Measurements from ENCODE around the gene SCIN.
"Not testable (repeated sequence)": the region's sequence is repeated elsewhere in the genome, so short reads cannot be mapped to it uniquely, and the experiment has no call there.

The SCIN gene

GRCh38 chr7:12570534-12571461, at the start of gene SCIN:
Gene SCIN (plus strand): TSS chr7:12570720. CDS start chr7:12570787, 67 bp downstream.
- DNase-seq (ENCODE audit: low spot score), result peak; percentile 16

DNA sequence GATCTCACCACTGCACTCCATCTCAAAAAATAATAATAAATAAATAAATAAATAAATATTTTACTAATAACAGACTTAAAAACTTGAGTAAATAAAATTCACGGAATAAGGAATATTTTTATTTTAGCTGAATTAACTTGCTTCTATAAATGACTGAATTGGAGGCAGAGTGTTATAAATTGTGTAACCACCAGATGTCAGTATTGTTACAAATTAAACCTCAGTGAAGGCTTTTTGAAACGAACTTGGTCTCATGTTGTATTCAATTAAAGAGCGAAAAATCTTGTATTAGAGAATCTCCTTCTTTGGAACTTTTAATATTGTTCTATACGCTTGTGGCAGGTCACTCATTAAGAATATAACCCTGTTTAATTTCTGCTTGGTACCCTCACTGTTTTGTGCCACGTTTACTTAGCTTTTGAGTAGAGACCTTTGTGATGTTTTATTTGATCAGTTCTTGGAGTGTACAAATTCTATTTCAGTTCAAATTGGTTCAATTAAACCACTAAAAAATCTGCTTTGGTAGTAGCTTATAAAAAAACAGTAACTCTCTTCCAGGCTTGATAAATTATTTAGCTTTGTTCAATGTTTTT, 45.6 kb upstream of the SCIN start:
- peak; percentile 29 for DNase-seq (ENCODE audit: low spot score)

DNA sequence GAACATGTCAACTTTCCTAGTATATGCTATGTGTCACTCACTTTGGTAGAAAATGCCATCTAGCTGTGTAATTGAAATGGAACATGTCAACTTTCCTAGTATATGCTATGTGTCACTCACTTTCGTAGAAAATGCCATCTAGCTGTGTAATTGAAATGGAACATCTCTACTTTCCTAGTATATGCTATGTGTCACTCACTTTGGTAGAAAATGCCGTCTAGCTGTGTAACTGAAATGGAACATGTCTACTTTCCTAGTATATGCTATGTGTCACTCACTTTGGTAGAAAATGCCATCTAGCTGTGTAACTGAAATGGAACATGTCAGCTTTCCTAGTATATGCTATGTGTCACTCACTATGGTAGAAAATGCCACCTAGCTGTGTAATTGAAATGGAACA, 43.8 kb upstream of the SCIN start:
- not testable (repeated sequence) for DNase-seq (ENCODE audit: low spot score)

DNA sequence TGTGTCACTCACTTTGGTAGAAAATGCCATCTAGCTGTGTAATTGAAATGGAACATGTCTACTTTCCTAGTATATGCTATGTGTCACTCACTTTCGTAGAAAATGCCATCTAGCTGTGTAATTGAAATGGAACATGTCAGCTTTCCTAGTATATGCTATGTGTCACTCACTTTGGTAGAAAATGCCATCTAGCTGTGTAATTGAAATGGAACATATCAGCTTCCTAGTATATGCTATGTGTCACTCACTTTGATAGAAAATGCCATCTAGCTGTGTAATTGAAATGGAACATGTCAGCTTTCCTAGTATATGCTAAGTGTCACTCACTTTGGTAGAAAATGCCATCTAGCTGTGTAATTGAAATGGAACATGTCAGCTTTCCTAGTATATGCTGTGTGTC, 42.9 kb upstream of the SCIN start:
- not testable (repeated sequence) for DNase-seq (ENCODE audit: low spot score)

GRCh38 chr7:12529971-12530710, 40.4 kb upstream of the SCIN start:
- DNase-seq (ENCODE audit: low spot score), result no peak

GRCh38 chr7:12531784-12532183, 38.7 kb upstream of the SCIN start:
- DNase-seq (ENCODE audit: low spot score), result no peak

DNA sequence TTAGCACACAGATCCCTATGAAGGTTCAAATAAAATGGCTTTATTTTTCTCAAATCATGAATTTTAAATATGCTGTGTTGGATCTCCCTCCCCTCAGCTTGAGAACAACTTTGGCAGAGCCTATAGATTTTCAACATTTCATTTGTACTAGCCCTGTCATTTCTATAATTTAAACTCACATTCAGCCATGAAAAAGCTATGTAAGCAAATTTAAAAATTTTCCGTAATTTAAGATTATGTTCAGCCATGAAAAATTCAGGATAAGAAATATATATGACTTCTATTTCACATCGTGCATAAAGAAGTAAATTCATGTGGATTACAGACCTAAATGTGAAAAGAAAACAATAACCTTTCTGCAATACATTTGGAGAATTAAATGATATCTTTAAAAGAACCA, 36.5 kb upstream of the SCIN start:
- DNase-seq (ENCODE audit: low spot score), result no peak

DNA sequence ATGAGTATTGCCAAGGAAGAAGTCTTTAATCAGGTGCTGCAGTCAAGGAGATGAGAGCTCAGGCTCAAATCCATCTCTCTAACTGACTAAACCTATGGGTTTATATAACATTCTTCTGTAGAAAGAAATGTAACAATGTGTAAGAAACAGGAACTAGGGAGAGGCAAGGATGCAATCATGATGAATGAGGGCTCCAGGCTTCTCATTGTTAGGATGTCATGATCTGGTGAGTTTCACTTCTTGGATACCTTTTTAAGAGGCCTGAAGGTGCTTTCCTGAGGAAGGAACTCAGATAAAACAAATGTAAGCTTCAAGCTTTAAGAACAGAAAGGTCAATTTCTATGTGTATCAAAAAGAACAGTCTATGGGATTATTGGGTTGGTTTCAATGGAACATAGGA, 30.8 kb upstream of the SCIN start:
- DNase-seq (ENCODE audit: low spot score), result no peak

- no peak for DNase-seq (ENCODE audit: low spot score)
Observed at GRCh38 chr7:12540850-12541249, 29.7 kb upstream of the SCIN start.

DNA sequence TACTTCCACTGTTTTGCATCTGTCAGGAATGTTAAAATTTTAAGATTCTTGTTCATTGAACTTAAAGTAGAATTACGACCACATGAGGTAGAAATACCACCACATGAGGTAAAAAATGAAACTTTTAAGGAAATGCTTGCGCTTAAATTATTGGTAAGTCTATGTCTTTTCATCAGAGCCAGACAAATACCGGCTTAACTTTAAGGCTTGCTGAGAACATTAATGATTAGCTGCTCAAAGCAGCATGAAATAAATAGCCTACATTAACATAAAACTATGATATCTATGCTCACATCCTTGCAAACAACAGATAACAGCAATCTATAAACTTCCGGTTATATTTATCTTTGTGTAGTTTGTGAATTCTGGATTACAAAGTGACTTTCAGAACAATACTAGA, 26.9 kb upstream of the SCIN start:
- DNase-seq (ENCODE audit: low spot score), result no peak

GRCh38 chr7:12549106-12549505, 21.4 kb upstream of the SCIN start:
- DNase-seq (ENCODE audit: low spot score), result peak; percentile 15

- DNase-seq (ENCODE audit: low spot score), result peak; percentile 23
Observed at GRCh38 chr7:12550956-12551355, 19.6 kb upstream of the SCIN start.

GRCh38 chr7:12552876-12553275, 17.6 kb upstream of the SCIN start:
- no peak for DNase-seq (ENCODE audit: low spot score)

GRCh38 chr7:12553416-12553815, 17.1 kb upstream of the SCIN start:
- DNase-seq (ENCODE audit: low spot score), result no peak

DNA sequence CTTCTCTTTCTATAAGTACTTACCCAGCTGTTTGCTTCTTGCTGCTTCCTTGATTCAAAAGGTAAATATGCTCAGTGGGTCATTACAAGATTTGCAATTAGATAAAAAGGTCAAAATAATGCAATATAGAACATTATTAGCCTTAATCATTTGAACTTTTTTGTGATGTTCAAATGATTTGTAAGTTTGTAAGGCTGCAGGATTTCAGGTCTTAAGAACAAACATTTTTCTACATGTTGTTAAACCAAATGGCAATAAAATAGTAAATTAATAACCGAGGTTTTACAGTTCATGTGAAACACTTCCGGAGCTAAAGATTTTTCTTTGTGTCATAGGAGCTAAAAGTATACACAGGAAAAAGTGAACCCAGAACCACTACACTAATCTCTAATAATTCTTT, 16.2 kb upstream of the SCIN start:
- DNase-seq (ENCODE audit: low spot score), result no peak

- DNase-seq (ENCODE audit: low spot score), result no peak
Observed at GRCh38 chr7:12554872-12555271, 15.6 kb upstream of the SCIN start.

- not testable (repeated sequence) for DNase-seq (ENCODE audit: low spot score)
Observed at GRCh38 chr7:12555695-12556094, 14.8 kb upstream of the SCIN start.

DNA sequence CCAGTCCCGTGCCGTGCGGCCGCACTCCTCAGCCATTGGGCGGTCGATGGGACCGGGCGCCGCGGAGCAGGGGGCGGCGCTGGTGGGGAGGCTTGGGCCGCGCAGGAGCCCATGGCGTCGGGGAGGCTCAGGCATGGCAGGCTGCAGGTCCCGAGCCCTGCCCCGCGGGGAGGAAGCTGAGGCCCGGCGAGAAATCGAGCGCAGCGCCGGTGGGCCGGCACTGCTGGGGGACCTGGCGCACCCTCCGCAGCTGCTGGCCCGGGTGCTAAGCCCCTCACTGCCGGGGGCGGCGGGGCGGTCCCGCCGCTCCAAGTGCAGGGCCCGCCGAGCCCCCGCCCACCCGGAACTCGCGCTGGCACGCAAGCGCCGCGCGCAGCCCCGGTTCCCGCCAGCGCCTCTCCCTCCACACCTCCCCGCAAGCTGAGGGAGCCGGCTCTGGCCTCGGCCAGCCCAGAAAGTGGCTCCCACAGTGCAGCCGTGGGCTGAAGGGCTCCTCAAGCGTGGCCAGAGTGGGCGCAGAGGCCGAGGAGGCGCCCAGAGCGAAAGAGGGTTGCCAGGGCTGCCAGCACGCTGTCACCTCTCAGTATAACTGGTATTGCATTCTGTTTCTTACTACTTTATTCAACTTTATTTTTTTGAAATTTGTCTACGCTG, 14.3 kb upstream of the SCIN start:
- not testable (repeated sequence) for DNase-seq (ENCODE audit: low spot score)

DNA sequence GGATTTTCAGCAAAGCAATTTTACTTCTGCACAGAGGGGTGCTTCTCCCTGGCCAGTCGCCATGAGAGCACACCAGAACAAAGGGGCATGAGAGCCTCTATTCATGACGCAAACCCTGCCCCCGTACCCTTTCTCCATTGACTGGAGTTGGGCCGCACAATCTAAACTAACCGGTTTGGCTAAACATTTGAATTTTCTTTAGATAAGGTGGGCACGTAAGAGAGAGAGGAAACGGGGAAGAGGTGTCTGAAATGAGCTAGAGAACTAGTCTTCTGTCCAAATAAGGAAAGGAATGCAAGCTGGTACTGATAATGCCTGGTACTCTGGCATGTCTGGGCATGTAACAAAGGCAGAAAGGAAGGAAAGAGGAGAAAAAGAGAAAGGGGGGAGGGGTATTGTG, 13.2 kb upstream of the SCIN start:
- peak; percentile 26 for DNase-seq (ENCODE audit: low spot score)

- no peak for DNase-seq (ENCODE audit: low spot score)
Observed at GRCh38 chr7:12564996-12565764, 5.3 kb upstream of the SCIN start.

DNA sequence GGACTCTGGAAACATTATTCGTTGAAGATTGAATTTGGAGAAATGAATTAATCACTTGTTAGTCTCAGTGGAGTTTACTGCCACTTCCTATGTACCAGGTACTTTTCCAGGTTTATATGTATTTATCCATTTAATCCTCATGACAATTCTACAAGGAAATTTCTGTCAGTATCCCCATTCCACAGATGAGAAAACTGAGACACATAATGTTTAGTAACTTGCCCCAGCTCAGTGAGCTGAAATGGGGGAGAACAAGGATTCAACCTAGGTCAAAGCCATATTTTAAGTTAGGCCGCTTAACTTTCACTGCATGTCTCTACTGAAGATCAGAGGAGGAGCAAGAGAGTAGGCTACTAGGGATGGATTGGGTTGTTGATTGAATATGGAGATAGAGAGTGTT, 4.6 kb upstream of the SCIN start:
- DNase-seq (ENCODE audit: low spot score), result no peak

DNA sequence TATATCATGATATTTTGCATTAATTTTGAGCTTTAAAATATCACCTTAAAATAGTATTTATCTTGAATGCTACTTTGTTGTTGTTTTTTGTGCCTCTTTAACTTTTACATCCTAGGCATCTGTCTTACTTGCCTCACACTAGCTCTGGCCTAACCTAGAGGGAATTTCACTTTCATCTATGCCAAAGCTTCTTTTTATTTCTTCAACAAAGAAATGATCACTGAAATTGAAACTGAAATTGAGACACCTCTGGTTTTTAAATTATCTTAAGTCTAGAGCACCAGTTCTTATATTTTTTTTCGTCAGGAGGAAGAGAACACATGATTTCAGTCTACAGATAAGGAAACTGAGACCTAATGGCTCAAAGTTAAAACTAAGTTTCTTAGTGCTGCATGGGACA, 3.5 kb upstream of the SCIN start:
- no peak for DNase-seq (ENCODE audit: low spot score)
